ENCODE data around the gene OR52N4.
"Not testable (repeated sequence)": the region's sequence is repeated elsewhere in the genome, so short reads cannot be mapped to it uniquely, and the experiment has no call there.

DNA sequence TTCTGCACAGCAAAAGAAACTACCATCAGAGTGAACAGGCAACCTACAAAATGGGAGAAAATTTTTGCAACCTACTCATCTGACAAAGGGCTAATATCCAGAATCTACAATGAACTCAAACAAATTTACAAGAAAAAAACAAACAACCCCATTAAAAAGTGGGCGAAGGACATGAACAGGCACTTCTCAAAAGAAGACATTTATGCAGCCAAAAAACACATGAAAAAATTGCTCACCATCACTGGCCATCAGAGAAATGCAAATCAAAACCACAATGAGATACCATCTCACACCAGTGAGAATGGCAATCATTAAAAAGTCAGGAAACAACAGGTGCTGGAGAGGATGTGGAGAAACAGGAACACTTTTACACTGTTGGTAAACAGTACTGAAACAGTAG lies 37.5 kb upstream of the OR52N4 start:
- TF ChIP-seq, protein P1, sequence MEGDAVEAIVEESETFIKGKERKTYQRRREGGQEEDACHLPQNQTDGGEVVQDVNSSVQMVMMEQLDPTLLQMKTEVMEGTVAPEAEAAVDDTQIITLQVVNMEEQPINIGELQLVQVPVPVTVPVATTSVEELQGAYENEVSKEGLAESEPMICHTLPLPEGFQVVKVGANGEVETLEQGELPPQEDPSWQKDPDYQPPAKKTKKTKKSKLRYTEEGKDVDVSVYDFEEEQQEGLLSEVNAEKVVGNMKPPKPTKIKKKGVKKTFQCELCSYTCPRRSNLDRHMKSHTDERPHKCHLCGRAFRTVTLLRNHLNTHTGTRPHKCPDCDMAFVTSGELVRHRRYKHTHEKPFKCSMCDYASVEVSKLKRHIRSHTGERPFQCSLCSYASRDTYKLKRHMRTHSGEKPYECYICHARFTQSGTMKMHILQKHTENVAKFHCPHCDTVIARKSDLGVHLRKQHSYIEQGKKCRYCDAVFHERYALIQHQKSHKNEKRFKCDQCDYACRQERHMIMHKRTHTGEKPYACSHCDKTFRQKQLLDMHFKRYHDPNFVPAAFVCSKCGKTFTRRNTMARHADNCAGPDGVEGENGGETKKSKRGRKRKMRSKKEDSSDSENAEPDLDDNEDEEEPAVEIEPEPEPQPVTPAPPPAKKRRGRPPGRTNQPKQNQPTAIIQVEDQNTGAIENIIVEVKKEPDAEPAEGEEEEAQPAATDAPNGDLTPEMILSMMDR (IDR thresholded peaks at IDR 0.05): not testable (repeated sequence)
- not testable (repeated sequence) for TF ChIP-seq POLR2A, POLR2AphosphoS5 (IDR thresholded peaks at IDR 0.05)
